GM19099 (cell line): Measurements from ENCODE around the gene KLF6.

Experiments used
- POLR2A ChIP-seq: IDR thresholded peaks from 3 replicates; pipeline ENCODE4 v1.6.1; 2011; ENCODE audit warnings: low read depth; ENCODE audit not compliant: insufficient read length; ENCODE audit errors: extremely low read depth

The KLF6 gene

DNA sequence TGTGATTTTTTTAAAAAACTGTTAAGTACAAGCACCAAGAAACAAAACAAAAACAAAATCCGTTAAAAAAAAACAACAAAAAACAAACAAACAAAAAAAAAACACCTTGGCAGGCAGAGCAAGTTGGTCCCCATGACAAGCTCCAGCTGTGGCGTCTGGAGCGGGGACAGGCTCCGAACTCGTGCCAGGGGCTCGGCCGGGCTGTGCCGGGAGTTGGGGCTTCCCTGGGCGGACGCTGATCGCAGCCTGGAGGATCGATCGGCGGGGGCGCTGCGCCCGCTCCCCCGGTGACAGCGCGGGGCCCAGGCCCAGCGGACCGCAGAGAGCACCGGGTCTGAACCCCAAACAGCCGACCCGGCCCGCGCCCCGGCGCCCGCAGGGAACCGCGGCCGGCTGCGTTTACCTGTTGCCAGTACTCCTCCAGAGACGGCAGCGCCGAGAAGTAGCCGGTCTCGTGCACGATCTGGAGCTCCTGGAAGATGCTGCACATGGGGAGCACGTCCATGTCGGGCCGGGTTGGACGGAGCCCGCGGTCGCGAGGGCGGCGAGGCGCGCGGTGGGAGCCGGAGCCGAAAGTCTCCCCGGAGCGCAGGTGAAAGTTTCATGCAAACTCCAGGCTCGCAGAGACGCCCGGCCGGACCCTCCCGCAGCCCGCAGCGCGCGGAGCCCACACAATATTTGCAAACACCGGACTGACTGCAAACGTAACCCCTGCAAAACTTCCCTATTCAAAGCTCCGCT is at the start of gene KLF6:
Gene KLF6 (minus strand): TSS at position 700 of the 741 bp plus-strand sequence. CDS start 195 bp downstream, at position 505.
- TF ChIP-seq POLR2A, result no peak

DNA sequence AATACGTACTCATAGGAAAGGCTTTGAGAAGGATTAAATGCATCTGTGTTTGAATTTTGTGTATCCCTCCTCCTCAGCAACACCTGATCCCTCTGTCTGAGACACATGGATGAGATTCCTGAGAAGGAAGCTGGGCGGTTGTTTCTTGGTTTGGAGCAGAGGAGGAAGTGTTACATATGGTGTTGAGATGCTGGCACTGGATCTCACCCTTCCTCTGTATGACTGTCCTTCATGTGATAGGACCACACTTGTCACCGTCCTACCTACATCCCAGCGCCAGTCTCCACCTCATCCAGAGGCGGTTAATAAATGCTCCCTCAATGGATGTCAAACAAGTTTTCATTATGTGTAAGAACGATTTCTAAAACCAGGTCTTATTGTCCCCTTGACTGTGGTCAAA is 49.4 kb upstream of the KLF6 start:
- no peak for TF ChIP-seq POLR2A

DNA sequence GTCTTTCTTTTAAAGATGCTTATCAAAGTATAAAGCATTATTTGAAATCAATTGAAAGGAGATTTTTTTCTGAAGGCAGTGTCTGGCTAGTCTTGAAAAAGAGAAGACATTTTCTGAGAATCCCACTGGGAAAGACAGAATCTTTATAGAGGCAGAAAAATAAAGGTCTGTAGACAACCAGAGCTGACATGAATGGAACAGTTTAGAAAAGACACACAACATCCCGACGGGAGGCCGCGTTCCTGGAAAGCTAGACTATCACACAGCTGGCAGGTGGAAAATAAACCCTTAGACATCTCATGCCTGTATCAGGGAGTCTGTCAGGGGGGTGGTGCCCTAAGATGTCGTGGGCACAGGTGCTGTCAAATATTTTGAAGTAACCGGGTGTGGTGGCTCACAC is 48.0 kb upstream of the KLF6 start:
- no peak for TF ChIP-seq POLR2A

DNA sequence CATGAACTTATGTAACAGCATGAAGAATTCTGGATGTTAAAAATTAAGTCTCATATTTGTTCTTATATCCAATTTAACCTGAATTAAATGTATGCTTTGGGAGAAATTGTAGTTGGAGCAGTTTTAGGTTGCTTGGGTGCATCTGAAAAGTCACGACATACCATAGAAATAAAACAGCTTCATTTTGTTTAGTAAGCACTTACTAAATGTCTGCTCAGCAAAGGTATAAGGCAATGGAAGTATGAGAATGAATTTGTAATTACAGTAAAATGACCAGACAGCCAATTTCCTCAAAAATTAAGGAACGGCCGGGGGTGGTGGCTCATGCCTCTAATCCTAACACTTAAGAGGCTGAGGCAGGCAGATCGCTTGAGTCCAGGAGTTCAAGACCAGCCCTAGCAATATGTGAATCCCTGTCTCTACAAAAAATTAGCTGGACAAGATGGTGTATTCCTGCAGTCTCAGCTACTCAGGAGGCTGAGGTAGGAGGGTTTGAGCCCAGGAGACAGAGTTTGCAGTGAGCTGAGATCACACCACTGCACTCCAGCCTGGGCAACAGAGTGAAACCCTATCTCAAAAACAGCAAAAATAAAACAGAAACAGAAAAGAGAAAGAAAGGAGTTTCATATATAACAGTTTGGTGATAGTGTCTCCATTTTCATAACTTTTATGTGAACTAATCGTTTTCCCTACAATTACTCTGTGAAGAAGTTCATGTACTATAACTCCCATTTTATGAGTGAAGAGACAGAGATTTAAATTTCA is 47.2 kb upstream of the KLF6 start:
- TF ChIP-seq POLR2A, result no peak

DNA sequence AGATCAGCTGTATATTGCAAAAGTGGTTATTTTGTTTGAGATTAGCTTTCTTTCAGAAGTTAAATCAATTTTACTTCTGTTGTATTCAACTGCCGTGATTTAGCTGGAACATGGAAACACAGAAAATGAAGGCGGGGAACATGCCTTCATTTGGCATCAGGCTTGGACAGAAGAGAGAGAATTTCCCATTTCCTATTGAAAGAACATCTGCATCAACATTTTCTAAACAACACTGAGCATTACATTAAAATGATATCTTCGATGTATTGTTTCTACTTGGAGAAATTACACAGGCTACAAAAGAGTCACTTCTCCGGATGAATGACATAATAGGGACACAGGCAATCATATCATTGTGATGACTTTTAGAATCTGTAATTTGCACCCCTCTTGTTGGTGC is 46.6 kb upstream of the KLF6 start:
- no peak for TF ChIP-seq POLR2A

DNA sequence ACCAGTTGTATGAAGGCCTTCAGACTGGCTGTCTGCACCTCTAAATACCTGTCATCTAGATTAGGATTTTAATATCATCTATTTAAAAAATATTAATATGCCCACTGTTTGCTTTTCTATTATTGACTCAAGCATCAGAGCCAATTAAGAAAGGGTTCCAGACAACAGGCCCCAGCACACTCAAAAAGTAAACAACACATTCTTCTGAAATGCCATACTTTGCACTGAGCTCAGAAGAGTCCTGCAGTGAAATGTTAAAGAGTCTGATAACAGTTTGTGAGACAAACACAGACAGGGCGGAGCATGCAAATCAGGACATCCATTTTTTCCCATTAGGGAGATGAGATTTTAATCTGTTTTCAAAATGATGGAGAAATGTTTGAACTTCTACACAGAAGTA is 45.9 kb upstream of the KLF6 start:
- no peak for TF ChIP-seq POLR2A

DNA sequence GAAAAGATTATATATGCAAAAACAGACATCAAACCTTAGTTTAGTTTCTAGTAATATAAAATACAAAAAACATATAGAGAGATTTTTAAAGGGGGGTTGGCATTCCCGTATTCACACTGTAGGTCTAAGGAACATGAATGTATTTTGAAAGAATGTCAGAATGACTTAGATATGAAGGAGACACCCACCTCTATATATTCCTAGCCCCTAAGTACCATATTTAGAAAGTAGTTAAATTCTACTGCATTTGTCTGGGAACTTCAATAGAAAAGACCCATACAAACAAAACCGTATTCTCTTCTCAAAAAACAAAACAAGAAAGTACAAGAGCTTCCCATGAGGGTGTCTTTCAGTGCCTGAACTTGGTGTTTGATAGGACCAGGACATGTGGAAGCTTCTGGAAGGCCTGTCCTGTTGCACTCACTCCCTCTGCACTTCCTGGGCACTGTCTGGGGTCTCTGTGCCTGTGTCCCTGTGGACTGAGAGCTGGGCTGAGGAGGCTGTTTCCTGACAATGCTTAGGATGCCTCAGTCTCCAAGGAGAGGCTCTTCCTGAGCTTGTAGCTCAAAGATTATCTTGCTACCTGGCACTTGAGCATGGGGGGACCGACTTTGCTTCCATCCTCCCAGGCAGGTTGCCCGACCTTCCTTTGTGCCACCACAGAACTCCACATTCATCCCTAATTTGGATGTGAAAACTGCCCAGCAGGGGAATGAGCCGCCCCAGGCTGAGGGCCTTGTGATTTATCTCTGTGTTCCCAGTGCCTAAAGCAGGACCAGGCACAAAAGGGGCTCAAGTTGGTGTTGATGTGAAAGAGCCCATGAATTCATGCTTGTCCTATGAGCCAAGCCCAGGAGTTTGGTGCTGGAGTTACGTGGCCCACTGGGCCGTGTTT is 44.4 kb upstream of the KLF6 start:
- no peak for TF ChIP-seq POLR2A

DNA sequence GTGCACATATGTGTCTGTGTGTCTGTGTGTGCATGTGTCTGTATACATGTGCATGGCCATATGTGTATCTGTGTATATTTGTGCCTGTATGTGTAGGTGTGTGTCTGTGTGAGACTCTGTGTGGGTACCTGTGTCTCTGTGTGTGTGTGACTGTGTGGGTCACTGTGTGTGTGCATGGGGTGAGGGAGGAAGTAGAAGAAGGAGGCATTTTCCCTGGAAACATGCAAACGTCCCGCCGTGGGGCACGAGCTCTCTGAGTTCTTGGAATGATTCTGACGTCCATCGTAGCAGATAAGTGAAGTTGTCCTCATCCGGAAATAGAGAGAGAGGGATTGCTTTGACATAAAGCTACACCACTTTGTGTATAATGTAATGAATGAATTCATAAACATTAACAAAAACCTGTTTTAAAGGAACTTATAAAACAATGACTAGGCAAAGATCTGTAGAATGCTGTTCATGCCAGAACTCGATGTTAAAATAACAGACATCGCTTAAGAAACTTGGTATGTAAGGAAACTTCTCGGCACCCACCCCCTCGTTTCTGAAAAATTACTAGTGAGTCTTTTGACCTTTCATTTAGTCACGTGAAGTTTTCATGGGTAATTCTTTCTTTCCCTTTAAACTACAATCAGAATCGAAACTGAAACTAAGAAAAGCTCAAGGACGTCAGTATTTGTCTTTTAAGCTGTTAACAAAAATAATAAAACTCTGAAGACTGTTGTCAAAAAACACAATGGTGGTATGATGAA is 43.6 kb upstream of the KLF6 start:
- TF ChIP-seq POLR2A, result no peak

DNA sequence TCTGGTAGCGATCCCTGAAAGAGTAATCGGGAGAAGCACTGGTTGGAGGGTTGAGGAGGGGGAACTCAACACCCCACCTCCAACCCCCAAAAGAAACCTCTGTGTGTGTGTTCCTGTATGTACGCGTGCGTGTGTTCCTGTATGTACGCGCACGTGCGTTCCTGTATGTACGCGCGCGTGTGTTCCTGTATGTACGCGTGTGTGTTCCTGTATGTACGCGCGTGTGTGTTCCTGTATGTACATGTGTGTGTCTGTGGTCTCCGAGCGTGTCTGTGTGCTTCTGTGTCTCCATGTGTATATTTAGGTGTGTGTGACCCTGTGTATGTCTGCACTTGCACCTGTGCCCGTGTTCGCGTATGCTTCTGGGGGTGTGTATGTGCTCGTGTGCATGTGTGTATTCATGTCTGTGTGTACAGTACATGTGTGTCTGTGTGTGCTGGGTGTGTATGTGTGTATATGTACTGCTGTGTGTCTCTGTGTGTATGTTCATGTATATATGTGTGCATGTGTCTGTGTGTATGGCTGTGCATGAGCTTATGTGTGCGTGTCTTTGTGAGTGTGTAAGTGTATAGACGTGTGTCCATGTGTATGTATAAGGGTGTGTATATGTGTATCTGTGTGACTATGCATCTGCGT is 42.9 kb upstream of the KLF6 start:
- TF ChIP-seq POLR2A, result no peak

DNA sequence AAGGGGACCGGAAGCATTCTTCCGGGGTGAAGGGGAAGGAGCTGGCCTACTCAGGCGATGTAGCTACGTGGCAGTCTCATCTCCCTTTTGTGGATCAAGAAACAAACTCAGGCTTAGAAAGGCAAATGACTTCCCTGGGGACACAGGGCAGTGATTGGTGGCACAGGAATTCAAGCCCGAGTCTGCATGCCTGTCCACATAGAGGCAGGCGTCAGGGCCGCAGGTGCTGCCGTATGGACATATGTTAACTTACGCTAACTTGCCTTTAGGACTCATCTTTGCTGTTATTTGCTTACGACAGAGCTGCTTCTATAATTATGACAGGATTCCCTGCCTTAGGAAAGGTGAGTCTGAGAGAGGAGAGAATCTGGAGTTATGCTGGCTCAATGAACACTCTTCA is 42.3 kb upstream of the KLF6 start:
- TF ChIP-seq POLR2A, result no peak

DNA sequence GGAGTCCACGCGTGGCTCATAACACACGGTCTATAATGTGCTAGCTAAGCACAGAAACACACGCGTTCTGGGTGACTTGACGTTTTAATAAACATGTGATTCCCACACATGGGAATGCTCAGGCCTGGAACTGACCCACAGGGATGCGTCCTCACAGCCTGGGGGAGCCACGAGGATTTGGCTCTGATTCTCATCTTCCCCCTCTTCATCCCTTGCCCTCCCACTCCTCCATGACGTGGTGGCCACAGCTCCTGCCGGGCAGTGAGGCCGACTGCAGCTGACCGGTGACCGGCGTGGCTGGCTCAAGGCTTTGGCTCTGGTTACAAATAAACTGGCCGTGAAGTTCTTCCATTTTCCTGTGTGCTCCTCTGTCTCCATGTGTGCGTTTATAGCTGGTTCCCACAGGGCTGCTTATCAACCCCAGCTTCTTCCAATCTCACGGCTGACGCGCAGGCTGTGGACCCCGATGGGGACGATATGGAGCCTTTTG is 40.9 kb upstream of the KLF6 start:
- no peak for TF ChIP-seq POLR2A

DNA sequence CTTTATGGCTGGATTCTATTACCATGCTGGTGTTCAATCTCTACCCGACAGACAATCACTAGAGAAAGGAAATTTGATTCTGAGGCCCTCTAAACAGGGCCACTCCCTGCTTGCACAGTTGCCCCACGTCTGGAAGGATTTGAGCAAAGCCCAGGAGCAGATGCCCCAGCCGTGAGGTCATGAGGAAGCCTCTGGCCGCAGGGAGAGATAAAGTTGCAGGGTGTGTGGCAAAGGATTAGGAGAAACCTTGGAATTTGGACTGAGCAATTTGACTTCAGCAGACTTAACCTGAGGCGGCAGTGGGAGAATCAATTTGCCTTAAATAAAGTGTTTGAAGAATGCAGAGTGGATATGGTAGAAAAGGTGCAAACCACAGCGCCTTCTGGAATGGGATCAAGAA is 40.2 kb upstream of the KLF6 start:
- TF ChIP-seq POLR2A, result no peak

DNA sequence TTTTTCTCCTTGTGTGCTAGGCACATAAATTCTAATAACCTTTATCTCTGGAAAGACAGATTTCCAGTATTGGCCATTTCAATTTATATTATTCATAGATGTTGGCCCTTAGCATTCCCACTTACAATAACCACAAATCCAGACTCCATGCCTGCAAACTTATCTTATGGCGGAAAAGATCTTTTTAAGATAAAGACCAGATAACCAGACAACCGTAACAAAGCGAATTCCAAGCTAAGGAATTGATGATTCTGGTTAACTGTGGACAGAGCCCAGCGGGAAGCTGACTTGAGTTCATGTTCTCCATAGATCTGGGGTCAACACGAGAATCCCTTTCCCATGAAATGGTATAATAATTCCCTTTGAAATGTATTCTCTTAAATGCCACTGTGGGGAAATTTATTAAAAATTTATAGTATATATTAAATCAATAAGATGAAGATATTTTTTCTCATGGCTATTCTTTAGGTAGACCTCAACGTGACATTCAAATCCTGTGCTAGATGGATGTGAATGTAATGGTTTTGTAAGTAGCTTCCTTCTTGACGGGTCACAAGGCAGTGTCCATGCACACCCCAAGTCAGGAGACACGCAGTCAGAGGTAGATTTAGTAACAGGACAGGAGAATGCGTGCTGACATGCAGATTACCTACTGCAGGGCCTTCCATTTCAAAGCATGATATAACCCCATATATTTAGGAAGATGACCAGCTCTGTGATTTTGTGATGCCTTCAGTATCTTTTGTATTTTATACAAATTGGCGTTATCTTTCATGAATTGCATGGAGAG is 37.7 kb upstream of the KLF6 start:
- no peak for TF ChIP-seq POLR2A

DNA sequence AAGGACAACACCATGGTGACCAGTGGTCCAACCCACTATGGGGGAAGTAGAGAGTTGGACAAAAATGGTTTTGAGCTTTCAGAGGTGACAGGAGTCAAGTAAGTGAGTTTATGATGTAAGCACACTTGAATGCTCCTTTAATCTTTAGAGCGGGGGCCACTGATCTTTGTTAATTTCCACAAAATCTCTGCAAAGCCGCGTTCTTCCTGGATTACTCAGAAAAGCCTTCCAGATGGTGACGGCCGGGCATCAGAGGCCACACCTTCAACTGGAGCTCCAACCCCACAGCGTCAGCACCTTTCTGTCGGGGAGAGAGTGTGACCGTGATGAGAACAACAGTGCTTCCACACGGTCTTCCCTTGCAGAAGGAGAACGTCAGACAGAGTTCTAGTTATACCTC is 35.2 kb upstream of the KLF6 start:
- no peak for TF ChIP-seq POLR2A

DNA sequence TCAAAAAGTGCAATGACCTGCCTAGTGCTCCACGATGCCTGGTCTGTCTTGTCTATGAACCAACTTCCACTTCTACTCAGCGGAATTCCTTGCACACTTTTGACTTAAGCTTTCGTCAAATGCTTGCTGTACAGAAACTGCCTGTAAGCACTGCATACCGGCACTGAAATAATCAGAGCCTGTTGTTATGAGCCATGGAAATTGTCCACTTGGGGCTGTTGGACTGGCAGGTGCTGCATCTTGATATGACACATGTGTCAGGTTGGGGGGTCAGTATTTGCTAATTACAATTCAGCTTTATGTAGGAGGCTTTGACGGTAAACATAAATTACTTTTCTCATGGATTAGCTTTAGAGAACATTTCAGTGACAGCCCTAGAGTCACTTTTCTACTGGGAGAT is 32.0 kb upstream of the KLF6 start:
- TF ChIP-seq POLR2A, result no peak
